Erythroblast (primary cell): ENCODE data around the gene PTH1R.

ENCODE experiments used
- GATA1 ChIP-seq: IDR thresholded peaks from 2 replicates; pipeline ENCODE4 v1.6.1; 2011; ENCODE audit warnings: low read depth, mild to moderate bottlenecking, control low read depth, low read length, moderate library complexity
- POLR2A ChIP-seq: IDR thresholded peaks from 2 replicates; pipeline ENCODE4 v1.6.1; 2011; ENCODE audit warnings: mild to moderate bottlenecking, low read length

DNA sequence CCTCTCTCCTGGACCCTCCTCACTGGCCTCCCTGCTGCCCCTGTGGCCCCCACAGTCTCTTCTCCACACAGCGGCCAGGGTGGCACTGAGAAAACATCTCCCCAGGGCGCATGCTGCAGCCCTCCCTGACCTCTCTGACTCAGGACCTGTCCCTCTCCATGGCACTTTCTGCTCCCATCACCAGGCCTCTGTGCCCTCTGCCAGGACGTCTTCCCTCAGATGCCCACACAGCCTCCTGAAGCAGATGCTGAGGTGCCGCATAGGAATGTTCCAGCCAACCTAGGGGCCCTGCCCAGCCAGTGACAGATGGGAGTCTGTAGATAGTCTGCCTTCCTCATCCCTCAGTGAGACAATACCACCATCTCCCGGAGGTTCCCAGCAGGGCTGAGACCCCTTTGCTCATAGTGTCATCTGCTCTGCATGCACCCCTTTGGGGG lies 22.9 kb upstream of the PTH1R start:
- no peak for TF ChIP-seq POLR2A
- TF ChIP-seq GATA1: no peak
